Activated effector memory CD4-positive, alpha-beta T cell treated with Interleukin-2 at 50 U/mL for 16 hours (primary cell): ENCODE data around the gene SESN1.
"Not testable (repeated sequence)": the region's sequence is repeated elsewhere in the genome, so short reads cannot be mapped to it uniquely, and the experiment has no call there.

ENCODE experiments used
- DNase-seq: peaks from one replicate; pipeline ENCODE4 v3.0.0-alpha.2; 2020

SESN1 gene

DNA sequence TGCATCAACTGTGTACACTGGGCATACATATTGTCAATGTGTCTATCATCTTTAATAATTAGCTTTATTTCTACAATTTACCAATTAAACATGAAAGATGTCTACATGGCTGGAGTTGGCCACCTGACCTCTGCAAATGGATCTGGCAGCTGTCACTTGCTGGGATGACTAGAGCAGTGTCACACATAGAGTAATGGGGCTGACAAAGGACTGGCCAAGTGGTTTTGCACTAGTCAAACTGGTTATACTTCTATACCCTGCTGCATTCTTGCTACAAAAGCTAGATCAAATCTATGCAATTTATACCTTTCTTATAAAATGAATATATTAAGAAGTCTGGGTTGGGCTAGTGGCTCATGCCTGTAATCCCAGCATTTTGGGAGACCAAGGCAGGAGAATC is 99.3 kb downstream of the SESN1 start:
- DNase-seq: no peak

DNA sequence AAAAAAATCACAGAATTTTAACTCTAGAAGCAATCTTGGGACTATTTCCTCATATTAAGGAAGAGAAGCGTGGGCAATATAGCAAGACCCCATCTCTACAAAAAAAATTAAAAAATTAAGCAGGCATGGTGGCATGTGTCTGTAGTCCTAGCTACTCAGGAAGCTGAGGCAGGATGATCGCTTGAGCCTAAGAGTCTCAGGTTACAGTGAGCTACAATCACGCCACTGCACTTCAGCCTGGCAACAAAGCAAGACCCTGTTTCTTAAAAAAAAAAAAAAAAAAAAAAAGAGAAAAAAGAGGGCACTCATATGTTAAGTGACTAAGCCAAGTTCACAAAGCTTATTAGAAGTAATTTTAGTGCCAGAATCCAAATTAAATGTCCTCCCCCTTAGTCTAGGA is 100.8 kb downstream of the SESN1 start:
- DNase-seq: no peak

DNA sequence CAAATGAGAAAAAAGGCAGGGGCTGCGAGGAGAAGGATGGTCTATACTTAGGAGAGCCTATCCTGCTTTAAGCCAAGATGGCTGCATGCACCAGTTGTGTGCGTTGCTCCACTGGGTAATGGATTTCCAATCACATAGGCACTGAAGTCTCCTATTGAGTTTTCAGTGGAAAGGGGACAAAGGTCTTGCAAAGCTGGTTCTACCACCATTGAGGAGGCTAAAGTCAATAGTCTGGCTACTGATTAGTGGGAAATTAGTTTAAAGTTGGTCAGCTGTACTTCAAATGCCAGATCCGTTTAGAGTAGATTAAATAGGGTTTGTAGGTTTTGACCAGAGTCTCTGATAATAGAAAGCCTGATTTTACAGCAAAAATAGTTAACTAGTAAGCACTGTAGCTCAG is 104.9 kb downstream of the SESN1 start:
- DNase-seq: no peak

DNA sequence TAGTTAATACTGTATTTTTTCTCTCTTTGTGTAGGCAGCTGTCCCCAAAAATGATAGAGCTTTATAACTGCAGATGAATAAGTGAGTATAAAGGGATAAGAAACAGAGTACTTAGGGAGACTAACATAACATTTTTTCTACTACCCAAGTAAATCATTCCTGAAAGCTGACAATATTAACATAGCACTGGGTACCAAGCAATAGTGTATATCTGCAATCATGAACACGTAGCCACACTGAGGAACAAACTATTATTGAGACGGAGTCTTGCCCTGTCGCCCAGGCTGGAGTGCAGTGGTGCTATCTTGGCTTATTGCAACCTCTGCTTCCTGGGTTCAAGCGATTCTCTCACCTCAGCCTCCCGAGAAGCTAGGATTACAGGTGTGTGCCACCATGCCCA is 105.9 kb downstream of the SESN1 start:
- no peak for DNase-seq

DNA sequence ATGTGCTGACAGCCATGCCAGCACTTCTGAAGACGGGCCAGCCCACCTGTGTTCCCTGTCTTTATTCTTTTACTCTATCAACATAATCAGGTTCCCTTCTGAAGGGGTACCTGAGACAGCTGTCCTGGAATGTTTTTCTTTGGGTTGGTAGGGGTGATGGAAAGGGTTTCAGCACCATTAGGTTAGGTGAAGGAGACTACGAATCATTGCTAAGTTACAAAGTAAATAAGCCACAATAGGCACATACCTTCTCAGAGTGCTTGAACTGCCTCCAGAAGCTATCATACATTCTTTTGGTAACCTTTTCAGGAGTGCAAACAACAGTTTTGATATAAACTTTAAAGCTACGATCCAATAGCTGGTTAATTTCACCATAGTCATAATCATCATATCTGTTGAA is 106.3 kb downstream of the SESN1 start:
- DNase-seq: no peak

DNA sequence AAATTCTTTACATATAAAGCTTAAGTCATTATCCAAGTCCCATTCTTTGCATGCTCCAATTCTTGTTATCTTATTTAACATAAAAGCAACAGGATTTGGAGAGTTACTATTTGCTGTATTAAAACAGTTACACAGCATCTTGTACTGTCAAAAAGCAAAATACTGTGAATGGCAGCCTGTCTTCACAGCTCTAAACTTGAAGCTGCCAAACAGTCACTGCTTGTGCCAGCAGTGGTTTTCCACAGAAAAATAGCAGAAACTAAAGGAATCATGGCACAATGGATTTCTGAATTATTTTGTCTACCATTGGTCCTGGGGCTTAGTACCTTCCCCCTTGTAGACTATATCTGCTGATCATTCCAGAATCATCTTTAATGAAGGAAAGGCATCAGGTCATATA is 107.5 kb downstream of the SESN1 start:
- DNase-seq: no peak

DNA sequence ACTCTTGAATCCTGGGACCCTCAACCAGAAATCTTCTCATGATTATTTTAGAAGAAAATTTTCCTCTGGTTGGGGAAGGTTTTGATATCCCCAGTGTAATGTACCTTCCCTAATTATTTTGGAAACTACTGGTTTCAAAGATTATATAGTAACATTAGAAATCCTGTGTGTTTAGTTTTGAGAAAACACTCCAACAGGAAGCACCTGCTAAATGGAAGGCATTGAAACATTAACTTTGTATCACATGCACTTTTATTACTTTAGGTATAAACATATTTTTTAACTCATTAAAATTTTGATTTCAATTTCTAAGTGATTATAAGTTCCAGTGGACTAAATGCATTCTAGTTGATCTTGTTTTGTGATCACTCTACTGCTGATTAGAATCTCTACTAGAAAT is 109.3 kb downstream of the SESN1 start:
- no peak for DNase-seq

DNA sequence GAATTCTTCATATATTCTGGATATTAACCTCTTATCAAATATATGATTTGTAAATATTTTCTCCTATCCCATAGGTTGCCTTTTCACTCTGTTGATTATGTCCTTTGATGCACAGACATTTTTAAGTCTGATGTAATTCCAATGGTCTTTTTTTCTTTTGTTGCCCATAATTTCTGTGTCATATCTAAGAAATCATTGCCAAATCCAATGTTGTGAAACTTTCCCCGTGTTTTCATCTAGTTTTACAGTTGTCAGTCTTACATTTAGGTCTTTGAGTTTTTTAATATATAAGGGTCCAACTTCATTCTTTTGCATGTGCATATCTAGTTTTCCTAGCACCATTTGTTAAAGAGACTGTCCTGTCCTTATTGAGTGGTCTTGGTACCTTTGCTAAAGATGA is 111.5 kb downstream of the SESN1 start:
- no peak for DNase-seq

DNA sequence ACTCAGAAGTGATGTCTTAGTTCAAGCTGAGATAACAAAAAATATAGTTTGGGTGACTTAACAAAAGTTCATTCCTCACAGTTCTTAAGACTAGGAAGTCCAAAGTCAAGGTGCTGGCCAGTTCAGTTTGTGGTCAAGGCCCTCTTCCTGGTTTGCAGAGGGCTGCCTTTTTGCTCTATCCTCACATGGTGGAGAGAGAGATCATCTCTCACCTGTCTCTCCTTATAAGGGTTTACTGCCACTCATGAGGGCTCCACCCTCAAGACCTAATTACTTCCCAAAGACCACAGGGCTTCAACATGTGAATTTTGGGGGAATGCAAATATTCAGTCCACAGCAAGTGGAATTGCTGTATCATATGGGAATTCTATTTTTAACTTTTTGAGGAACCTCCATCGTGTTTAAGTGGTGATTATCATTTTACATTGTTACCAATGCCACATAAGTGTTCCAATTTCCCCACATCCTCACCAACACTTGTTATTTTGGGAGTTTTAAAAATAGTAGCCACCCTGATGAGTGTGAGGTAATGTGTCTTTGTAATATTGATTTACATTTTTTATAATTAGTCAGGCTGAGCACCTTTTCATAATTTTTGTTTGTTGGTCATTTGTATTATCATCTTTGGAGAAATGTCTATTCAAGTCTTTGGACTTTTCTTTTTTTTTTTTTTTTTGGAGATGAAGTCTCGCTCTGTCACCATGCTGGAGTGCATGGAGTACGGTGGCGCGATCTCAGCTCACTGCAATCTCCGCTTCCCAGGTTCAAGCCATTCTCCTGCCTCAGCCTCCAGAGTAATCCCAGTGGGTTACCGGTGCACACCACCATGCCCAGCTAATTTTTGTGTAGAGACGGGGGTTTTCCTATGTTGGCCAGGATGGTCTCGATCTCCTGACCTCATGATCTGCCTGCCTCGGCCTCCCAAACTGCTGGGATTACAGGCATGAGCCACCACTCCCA is 112.2 kb downstream of the SESN1 start:
- DNase-seq: no peak

DNA sequence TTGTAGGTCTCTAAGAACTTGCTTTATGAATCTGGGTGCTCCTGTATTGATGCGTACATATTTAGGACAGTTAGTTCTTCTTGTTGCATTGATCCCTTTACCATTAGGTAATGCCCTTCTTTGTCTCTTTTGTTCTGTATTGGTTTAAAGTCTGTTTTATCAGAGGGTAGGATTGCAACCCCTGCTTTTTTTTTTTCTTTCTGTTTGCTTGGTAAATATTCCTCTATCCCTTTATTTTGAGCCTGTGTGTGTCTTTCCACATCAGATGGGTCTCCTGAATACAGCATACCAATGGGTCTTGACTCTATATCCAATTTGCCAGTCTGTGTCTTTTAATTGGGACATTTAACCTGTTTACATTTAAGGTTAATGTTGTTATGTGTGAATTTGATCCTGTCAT is 116.0 kb downstream of the SESN1 start:
- not testable (repeated sequence) for DNase-seq

DNA sequence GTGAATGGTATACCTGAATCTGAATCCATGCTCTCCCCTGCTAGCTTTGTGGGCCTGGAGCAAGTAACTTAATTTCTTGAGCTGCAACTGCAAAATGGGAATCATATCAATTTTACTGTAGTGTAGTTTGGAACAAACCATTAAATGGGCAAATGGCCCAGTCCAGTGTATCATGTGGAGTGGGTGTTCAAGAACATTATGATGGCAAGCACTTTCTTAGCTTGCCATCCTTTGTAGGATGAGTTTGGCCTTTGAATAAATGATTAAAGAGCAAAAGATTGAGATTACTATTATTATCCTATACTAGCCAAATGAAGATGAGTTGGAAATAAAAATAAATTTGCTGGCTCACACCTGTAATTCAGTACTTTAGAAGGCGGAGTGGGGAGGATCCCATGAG is 120.4 kb downstream of the SESN1 start:
- DNase-seq: no peak

DNA sequence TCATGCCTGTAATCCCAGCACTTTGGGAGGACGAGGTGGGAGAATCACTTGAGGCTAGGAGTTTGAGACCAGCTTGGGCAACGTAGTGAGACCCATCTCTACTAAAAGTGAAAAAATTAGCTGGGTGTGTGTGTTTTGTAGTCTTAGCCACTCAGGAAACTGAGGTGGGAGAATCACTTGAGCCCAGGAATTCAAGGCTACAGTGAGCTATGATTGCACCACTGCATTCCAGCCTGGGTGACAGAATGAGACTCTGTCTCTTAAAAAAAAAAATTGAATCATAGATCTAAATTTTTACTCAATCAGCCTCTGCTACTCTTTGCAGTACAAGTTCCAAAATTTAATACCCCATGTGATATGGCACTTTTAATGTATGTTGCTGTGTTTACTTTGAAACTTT is 124.9 kb downstream of the SESN1 start:
- no peak for DNase-seq

DNA sequence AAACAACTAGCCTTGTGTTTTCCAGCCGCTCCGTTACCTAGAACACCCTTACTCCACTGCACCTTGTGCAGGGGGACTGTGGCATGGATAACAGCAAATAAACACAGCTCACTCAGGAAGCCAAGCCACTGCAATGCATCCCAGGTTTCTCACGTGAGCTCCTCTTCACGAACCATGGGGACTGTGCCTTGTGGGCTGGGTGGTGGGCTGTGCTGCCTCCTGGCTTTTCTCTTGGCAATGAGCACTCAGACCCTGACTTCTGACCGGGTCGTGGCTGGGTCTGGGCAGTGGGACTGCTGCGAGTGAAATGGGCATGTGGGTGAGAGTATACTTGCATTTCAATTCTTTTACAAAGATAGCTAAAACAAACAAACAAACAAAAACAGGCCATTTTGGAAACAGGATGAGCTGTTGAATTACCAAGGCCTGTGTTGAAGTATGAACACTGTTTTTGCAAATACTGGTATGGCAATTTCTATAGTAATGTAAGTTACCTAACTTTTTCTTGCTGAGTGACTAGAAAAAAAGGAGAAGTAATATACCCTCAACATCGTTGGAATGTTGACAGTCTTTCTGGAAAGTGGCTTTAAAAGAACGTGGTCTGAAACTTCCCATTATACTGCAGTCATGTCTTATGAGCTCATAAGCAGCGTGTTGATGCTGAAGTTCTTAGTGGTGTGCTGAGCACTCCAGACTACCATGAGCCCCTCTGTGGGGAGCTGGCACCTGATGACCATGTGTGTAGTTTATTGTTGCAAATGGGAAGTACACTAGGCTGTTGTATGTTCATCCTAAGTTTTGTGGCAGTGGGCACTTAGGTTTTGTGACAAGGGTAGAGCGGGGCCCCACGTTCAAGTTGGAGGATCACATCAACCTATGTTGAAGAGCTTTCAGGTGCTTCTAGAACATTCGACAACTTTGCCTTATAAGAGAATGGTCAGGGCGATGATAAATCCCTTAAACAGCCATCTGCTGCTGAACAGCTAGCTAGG is 126.0 kb downstream of the SESN1 start:
- no peak for DNase-seq

DNA sequence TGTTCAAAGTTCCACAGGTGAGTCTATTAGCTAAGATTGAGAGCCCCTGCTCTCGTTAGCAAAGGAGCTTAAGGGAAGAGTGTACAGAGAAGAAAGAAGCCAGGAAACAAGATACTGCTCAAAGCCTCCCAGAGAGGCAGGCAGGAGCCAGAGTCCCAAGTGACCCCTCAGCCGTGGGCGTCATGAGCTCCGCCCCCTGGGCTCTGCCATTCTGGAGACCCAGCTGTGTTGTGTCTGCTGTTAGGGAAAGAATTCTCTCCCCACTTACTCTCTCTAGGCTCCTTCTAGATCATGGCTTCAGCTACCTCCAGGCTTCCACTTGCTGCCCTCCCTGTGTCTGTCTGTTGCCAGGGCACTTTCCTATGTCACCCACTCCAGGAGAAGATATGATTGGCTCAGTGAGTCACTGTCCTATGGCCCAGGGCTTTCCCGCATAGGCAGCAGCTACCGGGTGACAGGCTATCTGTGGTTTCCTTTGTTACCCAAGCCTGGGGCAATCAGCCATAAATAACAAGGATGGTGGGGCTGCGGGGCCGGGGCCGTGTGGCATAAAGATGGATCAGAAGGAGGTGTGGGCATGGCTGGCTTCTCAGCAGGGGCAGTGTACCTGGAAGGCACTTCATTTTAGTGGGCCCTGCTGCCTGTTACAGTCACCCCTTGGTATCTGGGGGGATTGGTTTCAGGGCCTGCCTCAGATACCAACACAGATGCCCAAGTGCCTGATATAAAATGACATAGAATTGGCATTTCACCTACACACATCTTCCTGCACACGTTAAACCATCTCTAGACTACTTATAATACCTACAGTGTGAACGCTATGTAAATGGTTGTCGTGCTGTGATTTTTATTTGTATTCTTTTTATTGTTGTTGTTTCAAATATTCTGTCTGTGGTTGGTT is 127.5 kb downstream of the SESN1 start:
- DNase-seq: no peak

DNA sequence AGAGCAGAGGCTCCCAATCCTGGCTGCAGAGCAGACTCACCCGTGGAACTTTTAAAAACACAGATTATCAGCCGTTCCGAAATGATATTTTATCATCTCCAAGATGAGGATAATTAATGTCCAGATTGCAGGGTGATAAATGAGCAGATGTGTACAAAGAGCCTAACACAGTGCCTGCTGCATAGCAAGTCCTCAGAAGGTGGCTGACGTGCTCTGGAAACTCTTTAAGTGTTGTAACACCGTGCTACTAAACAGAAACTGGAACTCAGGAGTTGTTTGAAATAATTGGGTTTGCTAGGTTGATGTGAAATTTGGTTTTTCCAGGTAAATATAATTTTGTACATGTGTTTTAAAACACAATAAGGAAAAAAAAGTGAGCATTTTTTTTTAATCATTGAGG is 128.4 kb downstream of the SESN1 start:
- DNase-seq: no peak

DNA sequence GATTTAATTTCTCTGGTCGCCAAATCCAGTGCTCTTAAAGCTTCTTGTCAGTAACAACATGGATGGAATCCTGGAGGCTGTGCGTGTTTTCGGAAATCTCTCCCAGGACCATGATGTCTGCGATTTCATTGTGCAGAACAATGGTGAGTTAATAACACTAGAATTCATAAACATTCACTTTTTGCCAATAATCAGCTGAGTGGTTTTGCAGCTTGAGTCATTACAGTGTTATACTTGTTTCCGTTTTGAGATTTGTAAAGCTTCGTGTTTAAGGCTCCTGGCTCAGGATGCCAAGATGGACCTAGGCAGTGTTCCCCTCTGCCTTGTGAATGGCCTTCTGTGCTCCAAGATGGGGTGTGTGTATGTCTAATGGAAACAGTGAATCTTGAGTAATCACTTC is 132.7 kb downstream of the SESN1 start:
- no peak for DNase-seq

DNA sequence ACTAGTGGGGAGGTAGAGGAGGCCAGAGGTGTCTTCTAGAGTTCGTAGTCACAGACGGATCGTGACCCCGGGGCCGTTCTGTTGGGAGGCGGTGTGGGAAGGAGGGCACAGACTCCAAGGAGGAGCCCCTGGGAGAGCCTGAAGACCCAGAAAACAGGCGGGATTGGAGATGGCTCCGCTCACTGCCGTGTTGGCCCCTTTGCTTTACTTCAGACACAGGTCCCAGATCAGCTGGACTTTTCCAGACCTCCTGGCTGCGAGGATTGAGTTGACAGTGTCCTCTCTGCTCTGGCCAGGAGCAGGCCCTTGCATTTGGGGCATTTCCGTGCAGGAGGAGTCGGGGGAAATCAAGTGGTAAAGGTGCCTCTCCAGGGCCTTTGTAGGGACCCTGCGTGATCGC is 133.6 kb downstream of the SESN1 start:
- no peak for DNase-seq

DNA sequence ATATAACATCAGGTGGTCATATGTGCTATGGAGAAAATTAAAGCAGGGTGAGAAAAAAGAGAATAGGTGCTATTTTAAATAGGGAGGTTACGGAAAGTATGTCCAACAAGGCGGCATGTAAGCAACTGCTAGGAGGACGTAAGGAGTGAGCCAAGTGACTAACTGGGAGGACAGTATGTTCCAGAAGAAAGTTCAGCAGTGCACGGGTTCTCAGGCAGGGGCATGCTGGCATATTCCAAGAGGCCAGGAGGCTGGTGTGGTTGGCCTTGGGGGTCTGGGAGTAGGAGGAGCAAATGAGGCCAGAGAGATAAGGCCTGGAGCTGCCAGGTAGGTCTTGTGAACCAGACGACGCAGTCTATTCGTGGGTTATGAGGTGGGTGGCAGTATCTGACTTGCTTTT is 134.0 kb downstream of the SESN1 start:
- DNase-seq: no peak

DNA sequence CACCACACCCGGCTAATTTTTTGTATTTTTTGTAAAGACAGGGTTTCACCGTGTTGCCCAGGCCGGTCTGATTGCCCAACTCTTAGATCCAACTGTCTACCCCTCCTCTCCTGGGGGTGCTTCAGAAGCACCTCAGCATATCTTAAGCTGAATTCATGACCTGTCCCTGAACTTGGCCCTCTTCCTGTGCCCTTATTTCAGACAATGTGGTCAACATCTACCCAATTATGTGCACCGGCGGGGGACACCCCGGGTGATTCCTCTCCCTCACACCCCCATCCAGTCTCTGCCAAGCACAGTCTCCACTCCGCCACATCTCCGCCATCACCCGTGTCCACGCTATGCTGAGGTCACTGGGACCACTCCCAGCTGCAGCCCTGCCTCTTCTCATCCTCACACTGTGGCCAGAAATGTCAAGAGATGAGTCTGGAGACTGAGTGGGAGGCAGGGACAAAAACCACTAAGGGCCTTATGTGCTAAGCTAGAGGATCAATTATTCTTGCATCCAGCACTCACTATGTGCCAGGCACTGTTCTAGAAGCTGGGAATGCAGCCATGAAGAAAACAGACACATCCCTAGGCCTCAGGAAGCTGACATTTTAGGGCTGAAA is 134.6 kb downstream of the SESN1 start:
- DNase-seq: no peak

DNA sequence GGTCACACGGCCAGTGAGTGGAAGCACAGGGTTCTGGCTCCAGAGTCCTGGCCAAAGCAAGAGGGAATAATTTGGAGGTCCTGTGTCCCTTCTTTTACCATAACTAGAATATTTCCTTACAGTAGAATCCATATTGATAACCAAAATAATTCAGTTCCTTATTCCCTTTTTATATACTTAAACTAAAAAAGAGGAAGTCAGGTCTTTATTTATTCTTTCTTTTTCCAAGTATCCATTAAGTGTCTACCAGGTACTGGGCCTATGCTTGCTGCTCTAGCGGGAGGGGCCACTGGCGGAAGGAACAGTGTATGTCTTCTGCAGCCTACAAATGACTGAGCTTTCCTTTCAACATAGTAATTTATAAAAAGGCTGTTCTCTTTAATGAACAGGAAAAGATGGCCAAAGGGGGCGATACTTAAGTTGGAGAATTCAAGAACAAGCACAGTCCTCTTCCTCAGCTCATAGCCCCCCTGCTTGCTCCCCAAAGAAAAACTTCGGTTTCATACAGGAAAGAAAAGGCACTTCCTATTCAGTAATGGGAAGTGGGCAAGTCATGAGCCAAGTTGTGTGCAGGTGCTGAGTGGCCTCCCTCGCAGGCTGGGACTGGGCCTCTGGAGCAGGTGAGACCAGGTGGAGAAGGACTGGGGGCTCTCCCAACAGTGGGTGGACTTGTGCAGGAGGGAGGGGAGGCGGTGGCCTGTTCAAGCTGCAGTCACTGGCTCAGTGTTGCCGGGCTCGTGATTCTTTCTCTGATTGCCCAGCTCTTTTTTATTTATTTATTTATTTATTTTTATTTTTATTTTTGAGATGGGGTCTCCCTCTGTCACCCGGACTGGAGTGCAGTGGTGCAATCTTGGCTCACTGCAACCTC is 135.5 kb downstream of the SESN1 start:
- no peak for DNase-seq

DNA sequence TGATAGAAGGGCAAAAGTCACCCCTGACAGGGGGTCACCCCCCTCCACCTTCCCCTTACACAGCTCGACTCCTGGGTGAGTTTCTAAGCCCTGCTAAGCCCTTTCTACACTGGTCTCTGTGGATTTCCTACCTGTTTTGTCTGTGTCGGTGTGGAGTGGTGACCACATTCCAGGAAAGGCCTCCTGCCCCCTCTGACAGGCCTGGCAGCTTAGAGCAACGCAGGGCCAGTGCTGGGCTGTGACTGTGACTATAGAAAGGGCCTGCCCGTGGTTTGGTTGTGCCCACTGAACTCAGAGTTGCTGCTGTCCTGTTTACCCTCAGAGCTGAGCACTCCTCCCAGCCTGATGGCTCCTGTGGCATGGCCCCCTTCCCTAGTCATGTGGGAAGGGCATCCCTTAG is 137.4 kb downstream of the SESN1 start:
- no peak for DNase-seq
